HG03064 (cell line): Measurements from ENCODE around the gene ZNF286A.
"Not testable (repeated sequence)": the region's sequence is repeated elsewhere in the genome, so short reads cannot be mapped to it uniquely, and the experiment has no call there.

Experiments
- ATAC-seq: cut with Tn5 transposase; IDR thresholded peaks from one replicate; pipeline ENCODE4 v1.9.1; 2021; ENCODE audit warnings: low read depth; ENCODE audit not compliant: unreplicated experiment

ZNF286A gene

DNA sequence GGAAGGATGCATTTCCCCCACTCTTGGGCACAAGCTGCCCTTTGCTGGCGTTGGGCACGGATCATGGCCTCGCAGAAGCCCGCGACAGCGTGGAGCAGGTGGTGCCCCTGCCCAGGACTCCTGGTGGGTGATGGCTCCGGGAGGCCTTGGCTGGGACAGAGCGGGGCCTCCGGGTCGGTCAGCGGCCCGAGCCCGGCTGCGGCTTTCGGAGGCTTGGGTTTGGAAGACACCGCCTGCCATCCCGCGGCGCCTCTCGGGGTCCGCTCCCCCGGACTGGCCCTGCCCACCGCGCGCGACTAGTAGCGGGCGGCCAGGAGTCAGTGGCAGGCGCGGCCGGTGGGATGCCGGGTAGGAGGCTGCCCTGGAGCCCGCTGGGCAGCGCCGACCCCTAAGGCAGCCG lies 49.9 kb downstream of the ZNF286A start:
- not testable (repeated sequence) for ATAC-seq

DNA sequence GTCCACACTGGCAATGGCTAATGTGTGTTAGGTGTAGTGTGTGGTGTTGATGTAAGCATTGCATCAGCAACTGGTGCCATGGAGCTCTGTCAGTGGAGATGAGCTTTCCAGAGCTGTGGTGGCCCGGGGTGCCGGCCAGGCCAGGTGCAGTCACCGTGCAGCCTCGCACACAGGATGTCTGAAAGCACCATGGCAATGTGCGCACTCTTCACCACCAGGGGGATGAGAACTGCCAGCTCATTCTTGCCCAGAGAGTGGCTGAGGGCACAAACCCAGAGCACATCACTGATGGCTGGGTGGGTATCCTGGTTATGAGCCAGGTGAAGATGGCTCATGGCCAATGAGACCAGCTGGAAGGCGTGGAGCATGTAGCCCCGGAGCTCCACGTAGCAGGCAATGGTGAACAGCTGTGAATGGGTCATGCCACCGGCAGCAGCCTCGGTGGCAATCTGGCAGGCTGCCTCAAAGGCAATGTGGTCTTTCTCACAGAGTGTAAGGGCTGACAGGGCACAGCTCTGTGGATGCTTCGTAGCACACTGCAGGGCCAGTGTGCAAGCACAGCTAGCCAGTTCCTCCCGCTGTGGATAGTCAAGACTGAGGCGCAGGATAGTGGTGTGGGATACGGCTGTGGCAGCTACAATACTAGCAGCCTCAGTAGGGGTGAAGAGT lies 69.4 kb downstream of the ZNF286A start:
- ATAC-seq, result not testable (repeated sequence)
